Omental fat pad (tissue), 4 donors: ENCODE data around the gene CFAP77. TPM values are rescaled to one million over a fixed set of nuclear protein-coding genes. Genes with fewer than 3 reads are reported as not detected.

Source experiments
- ATAC-seq: fragments of 150-250 bp; one replicate; pipeline ENCODE4 v1.9.1; 2016; ENCODE audit warnings: mild to moderate bottlenecking, moderate library complexity; ENCODE audit not compliant: low FRiP score
- DNase-seq: peaks from one replicate; pipeline ENCODE4 v3.0.0-alpha.2; 2019; ENCODE audit warnings: low spot score
- total RNA-seq, 4 donors: library from RNA; depleted of rRNA; stranded (reverse); fragments of >200 nt; gene quantifications; one replicate each; pipeline ENCODE4 v1.1.0, GENCODE V29; 2016
- TF ChIP-seq, protein P1 (sequence below), 3 donors: fragments of 450-650 bp; IDR thresholded peaks; one replicate each; pipeline ENCODE4 v1.5.1; 2016 to 2017; ENCODE audit warnings: antibody characterized with exemption in 3 of 3, mild to moderate bottlenecking in 3 of 3, moderate library complexity in 2 of 3

The CFAP77 gene
- total RNA-seq, 4 donors from 2014 or later: not detected

DNA sequence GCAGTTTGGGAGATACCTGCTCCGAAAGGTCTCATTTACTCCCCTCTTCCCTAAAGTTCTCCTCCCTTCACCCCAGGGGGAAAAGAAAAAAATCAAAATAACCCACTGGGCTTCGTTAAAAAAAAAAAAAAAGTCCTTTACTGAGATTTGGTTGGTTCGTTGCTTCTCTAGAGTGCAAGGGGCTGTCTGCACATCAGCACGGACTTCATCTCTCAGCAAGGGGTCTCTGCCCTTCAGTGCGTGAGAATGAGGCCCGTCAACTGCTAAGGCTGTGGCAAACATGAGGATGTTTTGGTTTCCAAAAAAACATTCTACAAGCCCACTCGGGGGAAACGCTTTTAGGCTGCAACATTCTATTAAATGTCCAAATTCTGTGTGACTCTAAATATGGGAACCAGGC, 182.4 kb downstream of the CFAP77 start:
- TF ChIP-seq, protein P1, sequence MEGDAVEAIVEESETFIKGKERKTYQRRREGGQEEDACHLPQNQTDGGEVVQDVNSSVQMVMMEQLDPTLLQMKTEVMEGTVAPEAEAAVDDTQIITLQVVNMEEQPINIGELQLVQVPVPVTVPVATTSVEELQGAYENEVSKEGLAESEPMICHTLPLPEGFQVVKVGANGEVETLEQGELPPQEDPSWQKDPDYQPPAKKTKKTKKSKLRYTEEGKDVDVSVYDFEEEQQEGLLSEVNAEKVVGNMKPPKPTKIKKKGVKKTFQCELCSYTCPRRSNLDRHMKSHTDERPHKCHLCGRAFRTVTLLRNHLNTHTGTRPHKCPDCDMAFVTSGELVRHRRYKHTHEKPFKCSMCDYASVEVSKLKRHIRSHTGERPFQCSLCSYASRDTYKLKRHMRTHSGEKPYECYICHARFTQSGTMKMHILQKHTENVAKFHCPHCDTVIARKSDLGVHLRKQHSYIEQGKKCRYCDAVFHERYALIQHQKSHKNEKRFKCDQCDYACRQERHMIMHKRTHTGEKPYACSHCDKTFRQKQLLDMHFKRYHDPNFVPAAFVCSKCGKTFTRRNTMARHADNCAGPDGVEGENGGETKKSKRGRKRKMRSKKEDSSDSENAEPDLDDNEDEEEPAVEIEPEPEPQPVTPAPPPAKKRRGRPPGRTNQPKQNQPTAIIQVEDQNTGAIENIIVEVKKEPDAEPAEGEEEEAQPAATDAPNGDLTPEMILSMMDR (IDR thresholded peaks at IDR 0.05): no peak
- DNase-seq: no peak
- ATAC-seq: no peak

- DNase-seq (no peak), ATAC-seq (no peak)
- TF ChIP-seq, protein P1 (IDR thresholded peaks at IDR 0.05): no peak
Measured at GRCh38 chr9:132594412-132594811, 184.4 kb downstream of the CFAP77 start.

- DNase-seq: no peak
- no peak for ATAC-seq
- TF ChIP-seq, protein P1 (IDR thresholded peaks at IDR 0.05): no peak
Measured at GRCh38 chr9:132595319-132595718, 185.3 kb downstream of the CFAP77 start.

DNA sequence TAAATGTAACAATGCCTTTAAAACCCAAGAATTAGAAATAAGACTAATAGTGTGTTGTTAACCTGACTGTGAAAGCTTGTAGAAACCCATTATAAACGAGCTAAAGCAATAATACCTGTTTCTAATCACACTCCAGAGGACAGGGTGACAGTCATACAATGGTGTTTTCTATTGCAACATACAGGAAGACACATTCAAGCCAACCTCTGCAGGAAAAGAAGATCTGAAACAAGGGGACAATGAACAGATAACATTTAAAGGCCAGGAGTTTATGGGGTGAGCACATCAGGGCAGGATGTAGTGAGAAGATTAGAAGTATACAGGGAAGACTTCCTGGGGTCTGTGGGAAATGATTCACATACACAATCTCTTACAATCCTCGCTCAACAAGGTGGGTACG, 186.2 kb downstream of the CFAP77 start:
- no peak for ATAC-seq
- TF ChIP-seq, protein P1 (IDR thresholded peaks at IDR 0.05): no peak
- no peak for DNase-seq

- TF ChIP-seq, protein P1 (IDR thresholded peaks at IDR 0.05): no peak
- DNase-seq (no peak), ATAC-seq (no peak)
Measured at GRCh38 chr9:132597073-132597775, 187.2 kb downstream of the CFAP77 start.

- TF ChIP-seq, protein P1 (IDR thresholded peaks at IDR 0.05): no peak
- no peak for DNase-seq
Measured at GRCh38 chr9:132600326-132600984, 190.4 kb downstream of the CFAP77 start.

DNA sequence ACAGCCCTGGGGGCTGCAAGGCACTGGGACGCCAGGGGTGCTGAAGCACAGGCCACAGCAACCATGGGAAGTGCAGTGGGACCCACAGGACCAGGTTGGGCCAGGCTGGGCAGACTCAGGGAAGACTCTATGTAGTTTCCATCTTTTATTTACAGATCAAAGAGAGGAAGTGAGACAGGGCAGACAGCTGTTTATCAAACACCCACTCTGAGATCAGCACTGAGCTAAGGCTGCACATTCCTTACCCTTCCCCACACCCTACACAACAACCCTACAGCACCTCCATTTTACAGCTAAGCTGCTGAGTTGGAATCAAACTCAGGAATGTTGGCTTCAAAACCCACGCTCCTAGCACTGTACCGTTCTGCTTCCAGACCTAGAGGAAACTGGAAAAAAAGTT, 192.2 kb downstream of the CFAP77 start:
- no peak for DNase-seq
- TF ChIP-seq, protein P1 (IDR thresholded peaks at IDR 0.05): no peak

More at GRCh38 chr9:132600326-132600984, 190.4 kb downstream of the CFAP77 start:
- no peak for ATAC-seq

More for the DNA sequence above, 192.2 kb downstream of the CFAP77 start:
- no peak for ATAC-seq
